SJSA1 (cell line): ENCODE data around the gene CCL13. TPM values are rescaled to one million over a fixed set of nuclear protein-coding genes. Genes with fewer than 3 reads are reported as not detected.
"Not testable (repeated sequence)": the region's sequence is repeated elsewhere in the genome, so short reads cannot be mapped to it uniquely, and the experiment has no call there.

Experiments used
- DNase-seq, 2 experiments: peaks; one replicate each; pipeline ENCODE4 v3.0.0-alpha.2; 2015 to 2020; ENCODE audit warnings: low spot score in 2 of 2, low read depth in 1 of 2
- H3K27ac ChIP-seq: fragments of 250-450 bp; sonication (Bioruptor Pico); 2 replicates; pipeline ENCODE4 v1.5.1; 2020; ENCODE audit warnings: mild to moderate bottlenecking, moderate library complexity
- H3K27me3 ChIP-seq: fragments of 250-450 bp; sonication (Bioruptor Pico); replicated peaks from 2 replicates; pipeline ENCODE4 v1.5.1; 2020; ENCODE audit warnings: mild to moderate bottlenecking, moderate library complexity
- H3K36me3 ChIP-seq: fragments of 250-450 bp; sonication (Bioruptor Pico); 2 replicates; pipeline ENCODE4 v1.5.1; 2020; ENCODE audit warnings: mild to moderate bottlenecking
- H3K4me1 ChIP-seq: fragments of 250-450 bp; sonication (Bioruptor Pico); replicated peaks from 2 replicates; pipeline ENCODE4 v1.6.1; 2021; ENCODE audit warnings: mild to moderate bottlenecking
- H3K4me3 ChIP-seq: fragments of 250-450 bp; sonication (Bioruptor Pico); 2 replicates; pipeline ENCODE4 v1.5.1; 2020; ENCODE audit warnings: mild to moderate bottlenecking
- H3K9me3 ChIP-seq: fragments of 250-450 bp; sonication (Bioruptor Pico); replicated peaks from 2 replicates; pipeline ENCODE4 v1.5.1; 2020; ENCODE audit warnings: mild to moderate bottlenecking
- total RNA-seq: library from RNA; depleted of rRNA; stranded (reverse); fragments of >200 nt; shearing (Covaris generic); gene quantifications from 2 replicates; pipeline ENCODE4 v1.2.3, GENCODE V29; 2014; rRNA removed

Gene CCL13
- total RNA-seq: not detected in 2 replicates

GRCh38 chr17:34356194-34356593, at the start of gene CCL13:
Gene CCL13, plus strand, starts transcription at chr17:34356480. Its CDS starts 47 bp downstream, at chr17:34356527.
- Histone ChIP-seq H3K4me1 (no peaks in the 10 kb centered on the region), H3K27me3 (0 out of 2 replicates have a peak, but pooled peaks cover 2% of the 10 kb centered on the region), H3K36me3 (no peaks in the 10 kb centered on the region), H3K4me3 (no peak within 1 kb of the TSS), H3K9me3 (no peaks in the 10 kb centered on the region), H3K27ac (no peak within 1 kb of the TSS)
- no peak for DNase-seq

- no peak overlapping the region for H3K27ac ChIP-seq
- DNase-seq: no peak
- no peaks in the 10 kb centered on the region for H3K36me3 ChIP-seq
- H3K27me3 ChIP-seq: no peaks in the 10 kb centered on the region
- H3K4me3 ChIP-seq: no peak overlapping the region
- no peaks in the 10 kb centered on the region; the same call in 1 of the 2 replicates for H3K4me1 ChIP-seq
- H3K9me3 ChIP-seq: no peaks in the 10 kb centered on the region
Measured at GRCh38 chr17:34307110-34307509, 49.2 kb upstream of the CCL13 start.

GRCh38 chr17:34308371-34308770, 47.9 kb upstream of the CCL13 start:
- Histone ChIP-seq H3K9me3 (no peaks in the 10 kb centered on the region), H3K36me3 (no peaks in the 10 kb centered on the region), H3K27ac (no peak overlapping the region), H3K4me3 (no peak overlapping the region), H3K27me3 (no peaks in the 10 kb centered on the region), H3K4me1 (no peaks in the 10 kb centered on the region; the same call in 1 of the 2 replicates)
- no peak for DNase-seq

- no peaks in the 10 kb centered on the region for H3K9me3 ChIP-seq
- DNase-seq: no peak
- no peak overlapping the region for H3K4me3 ChIP-seq
- no peaks in the 10 kb centered on the region for H3K36me3 ChIP-seq
- no peaks in the 10 kb centered on the region; the same call in 1 of the 2 replicates for H3K4me1 ChIP-seq
- H3K27me3 ChIP-seq: no peaks in the 10 kb centered on the region
- H3K27ac ChIP-seq: no peak overlapping the region
Measured at GRCh38 chr17:34311291-34311690, 45.0 kb upstream of the CCL13 start.

- no peak for DNase-seq
Measured at GRCh38 chr17:34312080-34312479, 44.2 kb upstream of the CCL13 start.

GRCh38 chr17:34313164-34313563, 43.1 kb upstream of the CCL13 start:
- Histone ChIP-seq H3K27me3 (no peaks in the 10 kb centered on the region; the same call in 1 of the 2 replicates), H3K27ac (no peak overlapping the region), H3K4me3 (no peak overlapping the region), H3K9me3 (no peaks in the 10 kb centered on the region), H3K4me1 (no peaks in the 10 kb centered on the region), H3K36me3 (no peaks in the 10 kb centered on the region)
- DNase-seq: no peak

More at GRCh38 chr17:34312080-34312479, 44.2 kb upstream of the CCL13 start:
- H3K36me3 ChIP-seq: no peaks in the 10 kb centered on the region
- H3K27me3 ChIP-seq: no peaks in the 10 kb centered on the region; the same call in 1 of the 2 replicates
- H3K4me1 ChIP-seq: no peaks in the 10 kb centered on the region
- no peak overlapping the region for H3K4me3 ChIP-seq
- H3K27ac ChIP-seq: no peak overlapping the region
- no peaks in the 10 kb centered on the region for H3K9me3 ChIP-seq

GRCh38 chr17:34314279-34314678, 42.0 kb upstream of the CCL13 start:
- H3K27ac ChIP-seq: no peak overlapping the region
- DNase-seq: no peak

GRCh38 chr17:34318474-34318873, 37.8 kb upstream of the CCL13 start:
- Histone ChIP-seq H3K27me3 (no peaks in the 10 kb centered on the region; the same call in 1 of the 2 replicates), H3K4me3 (no peak overlapping the region), H3K4me1 (no peaks in the 10 kb centered on the region), H3K9me3 (no peaks in the 10 kb centered on the region), H3K27ac (no peak overlapping the region), H3K36me3 (no peaks in the 10 kb centered on the region)
- no peak for DNase-seq

More at GRCh38 chr17:34314279-34314678, 42.0 kb upstream of the CCL13 start:
- no peaks in the 10 kb centered on the region for H3K36me3 ChIP-seq
- H3K4me3 ChIP-seq: no peak overlapping the region
- H3K27me3 ChIP-seq: no peaks in the 10 kb centered on the region; the same call in 1 of the 2 replicates
- no peaks in the 10 kb centered on the region for H3K4me1 ChIP-seq
- no peaks in the 10 kb centered on the region for H3K9me3 ChIP-seq

GRCh38 chr17:34319039-34319483, 37.2 kb upstream of the CCL13 start, which contains the start of gene CCL8:
Gene CCL8, plus strand, starts transcription at chr17:34319435. Its CDS starts 67 bp downstream, at chr17:34319502.
- no peak for DNase-seq
- Histone ChIP-seq H3K4me3 (no peak within 1 kb of the TSS), H3K9me3 (no peaks in the 10 kb centered on the region), H3K27ac (no peak within 1 kb of the TSS), H3K27me3 (no peaks in the 10 kb centered on the region; the same call in 1 of the 2 replicates), H3K36me3 (no peaks in the 10 kb centered on the region), H3K4me1 (no peaks in the 10 kb centered on the region)

GRCh38 chr17:34321964-34322363, 34.3 kb upstream of the CCL13 start:
- DNase-seq: no peak
- Histone ChIP-seq H3K27ac (no peak overlapping the region), H3K4me3 (no peak overlapping the region), H3K36me3 (no peaks in the 10 kb centered on the region), H3K27me3 (no peaks in the 10 kb centered on the region), H3K4me1 (no peaks in the 10 kb centered on the region), H3K9me3 (no peaks in the 10 kb centered on the region)

- H3K27ac ChIP-seq, H3K36me3 ChIP-seq, H3K4me1 ChIP-seq, H3K27me3 ChIP-seq, H3K4me3 ChIP-seq, H3K9me3 ChIP-seq, DNase-seq: not testable (repeated sequence)
Measured at GRCh38 chr17:34327580-34327979, 28.7 kb upstream of the CCL13 start.

- Histone ChIP-seq H3K36me3 (no peaks in the 10 kb centered on the region), H3K9me3 (no peaks in the 10 kb centered on the region), H3K4me1 (no peaks in the 10 kb centered on the region), H3K27me3 (no peaks in the 10 kb centered on the region), H3K27ac (no peak overlapping the region), H3K4me3 (no peak overlapping the region)
- no peak for DNase-seq
Measured at GRCh38 chr17:34337701-34338100, 18.6 kb upstream of the CCL13 start.

GRCh38 chr17:34339138-34339770, 17.0 kb upstream of the CCL13 start:
- no peak for DNase-seq
- H3K9me3 ChIP-seq: no peaks in the 10 kb centered on the region
- H3K27me3 ChIP-seq: no peaks in the 10 kb centered on the region
- H3K4me3 ChIP-seq: no peak overlapping the region
- no peak overlapping the region for H3K27ac ChIP-seq
- H3K4me1 ChIP-seq: no peaks in the 10 kb centered on the region
- H3K36me3 ChIP-seq: no peaks in the 10 kb centered on the region

- Histone ChIP-seq H3K4me1 (no peaks in the 10 kb centered on the region), H3K27me3 (no peaks in the 10 kb centered on the region), H3K9me3 (no peaks in the 10 kb centered on the region), H3K4me3 (no peak overlapping the region), H3K27ac (no peak overlapping the region), H3K36me3 (no peaks in the 10 kb centered on the region)
- DNase-seq: no peak
Measured at GRCh38 chr17:34341916-34342315, 14.4 kb upstream of the CCL13 start.
